ENCODE measurements around the gene GLYATL3.

Gene GLYATL3

DNA sequence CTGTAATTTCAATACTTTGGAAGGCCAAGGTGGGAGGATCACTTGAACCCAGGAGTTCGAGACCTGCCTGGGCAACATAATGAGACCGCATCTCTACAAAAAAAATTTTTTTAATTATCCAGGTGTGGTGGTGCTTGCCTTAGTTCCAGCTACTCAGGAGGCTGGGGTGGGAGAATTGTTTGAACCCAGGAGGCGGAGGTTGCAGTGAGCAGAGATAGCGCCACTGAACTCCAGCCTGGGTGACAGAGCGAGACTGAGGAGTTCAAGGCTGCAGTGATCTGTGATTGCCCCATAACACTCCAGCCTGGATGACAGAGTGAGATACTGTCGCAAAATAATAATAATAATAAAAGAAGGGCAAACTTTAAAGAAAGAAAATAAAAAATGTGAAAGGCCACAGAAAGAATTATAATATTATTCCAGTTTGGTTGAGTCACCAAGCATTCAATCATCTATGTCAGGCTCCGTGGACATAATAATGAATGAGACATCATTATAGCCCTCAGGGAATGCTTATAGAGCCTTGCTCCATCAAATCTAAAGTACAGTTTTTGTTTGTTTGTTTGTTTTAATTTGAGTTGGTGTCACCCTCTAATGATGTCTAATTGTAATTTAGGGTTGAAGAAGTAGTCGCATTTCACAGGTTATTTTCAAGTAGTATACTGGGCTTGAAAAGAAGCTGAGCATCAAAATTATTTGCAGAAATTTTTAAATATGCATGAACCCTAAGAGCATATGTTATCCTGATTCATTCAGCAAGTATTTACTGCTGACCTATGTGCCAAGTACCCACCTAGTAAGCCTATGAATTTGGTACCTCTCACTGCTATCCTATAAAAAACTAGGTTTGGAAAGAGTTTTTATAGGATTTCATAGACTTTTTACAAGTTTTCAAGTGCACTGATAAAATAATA lies 15.1 kb downstream of the GLYATL3 start:
- no peak for DNase-seq

GRCh38 chr6:49515485-49516146 lies 15.9 kb downstream of the GLYATL3 start:
- no peak for DNase-seq

DNA sequence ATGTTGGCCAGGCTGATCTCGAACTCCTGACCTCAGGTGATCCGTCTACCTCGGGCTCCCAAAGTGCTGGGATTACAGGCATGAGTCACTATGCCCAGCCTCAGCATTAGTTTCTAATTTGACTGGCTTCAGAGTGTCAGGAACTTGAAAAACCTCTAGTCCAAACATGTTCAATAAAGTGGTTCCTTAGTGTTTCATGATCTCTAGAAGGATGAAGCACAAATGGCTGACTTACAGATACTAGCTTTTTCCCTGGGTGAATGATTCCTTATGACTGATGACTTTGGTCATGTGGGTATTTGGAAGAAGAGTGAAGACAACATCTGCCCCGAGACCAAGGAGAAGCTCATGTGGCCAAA lies 16.4 kb downstream of the GLYATL3 start:
- DNase-seq, result no peak

GRCh38 chr6:49517919-49518318 lies 18.2 kb downstream of the GLYATL3 start:
- no peak for DNase-seq

DNA sequence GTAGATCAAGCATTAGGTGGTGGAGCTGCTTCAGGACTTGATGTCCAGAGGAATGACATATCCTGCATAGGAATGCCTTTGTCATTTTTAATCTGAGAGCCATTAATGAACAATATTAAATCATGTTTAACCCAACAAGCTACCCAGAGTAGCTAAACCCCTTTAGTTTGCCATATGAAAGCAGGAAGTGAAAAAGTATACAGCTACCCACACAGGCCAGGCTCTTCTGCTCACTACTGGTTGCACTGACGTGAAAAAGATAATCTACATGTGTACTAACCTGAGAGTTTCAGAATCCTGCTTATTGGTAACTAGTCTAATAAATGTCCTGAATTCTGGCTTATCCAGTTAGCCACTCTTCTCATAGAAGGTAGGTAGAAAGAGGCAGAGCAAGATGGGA lies 19.9 kb downstream of the GLYATL3 start:
- DNase-seq, result no peak

- no peak for DNase-seq
These were observed 23.2 kb downstream of the GLYATL3 start for GRCh38 chr6:49522710-49523593.

DNA sequence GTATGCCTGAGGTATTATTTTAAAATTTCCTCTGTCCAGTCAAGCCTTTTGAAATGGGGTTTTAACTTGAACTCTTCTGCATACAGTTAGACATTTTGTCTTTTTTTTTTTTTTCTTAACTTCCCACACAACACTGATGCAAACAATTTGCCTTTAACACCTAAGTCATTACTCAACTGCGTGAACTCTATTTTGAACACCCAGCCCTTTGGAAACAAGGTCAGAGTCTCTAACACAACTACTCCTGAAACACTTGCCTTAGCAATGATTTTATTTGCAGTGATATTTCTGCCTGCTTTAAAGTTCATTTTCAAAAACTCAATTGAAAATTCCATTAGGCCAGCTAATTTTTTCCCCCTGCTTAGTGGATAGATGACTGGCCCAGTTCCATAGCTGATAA lies 24.2 kb downstream of the GLYATL3 start:
- DNase-seq, result no peak

DNA sequence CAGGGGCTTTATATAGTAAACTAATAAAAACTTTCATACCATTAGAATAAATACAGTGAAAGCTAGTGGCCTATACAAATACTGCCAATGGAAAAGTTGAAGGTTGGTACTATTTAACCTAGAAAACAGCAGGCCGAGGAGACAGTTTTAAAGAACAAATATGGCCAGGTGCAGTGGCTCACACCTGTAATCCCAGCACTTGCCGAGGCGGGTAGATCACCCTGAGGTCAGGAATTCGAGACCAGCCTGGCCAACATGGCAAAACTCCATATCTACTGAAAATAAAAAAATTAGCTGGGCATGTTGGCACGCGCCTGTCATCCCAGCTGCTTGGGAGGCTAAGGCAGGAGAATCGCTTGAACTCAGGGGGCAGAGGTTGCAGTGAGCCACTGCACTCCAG lies 24.8 kb downstream of the GLYATL3 start:
- DNase-seq, result no peak

DNA sequence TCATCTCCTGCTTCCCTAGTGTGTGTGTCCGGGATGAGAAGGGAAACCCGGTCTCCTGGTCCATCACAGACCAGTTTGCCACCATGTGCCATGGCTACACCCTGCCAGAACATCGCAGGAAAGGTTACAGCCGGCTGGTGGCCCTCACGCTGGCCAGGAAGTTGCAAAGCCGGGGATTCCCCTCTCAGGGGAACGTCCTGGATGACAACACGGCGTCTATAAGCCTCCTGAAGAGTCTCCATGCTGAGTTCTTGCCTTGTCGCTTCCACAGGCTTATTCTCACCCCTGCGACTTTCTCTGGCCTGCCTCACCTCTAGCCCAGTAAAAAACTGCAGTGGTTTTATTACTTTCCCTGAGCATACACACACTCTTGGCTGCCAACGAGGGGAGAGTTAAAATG lies 26.9 kb downstream of the GLYATL3 start:
- DNase-seq, result no peak

DNA sequence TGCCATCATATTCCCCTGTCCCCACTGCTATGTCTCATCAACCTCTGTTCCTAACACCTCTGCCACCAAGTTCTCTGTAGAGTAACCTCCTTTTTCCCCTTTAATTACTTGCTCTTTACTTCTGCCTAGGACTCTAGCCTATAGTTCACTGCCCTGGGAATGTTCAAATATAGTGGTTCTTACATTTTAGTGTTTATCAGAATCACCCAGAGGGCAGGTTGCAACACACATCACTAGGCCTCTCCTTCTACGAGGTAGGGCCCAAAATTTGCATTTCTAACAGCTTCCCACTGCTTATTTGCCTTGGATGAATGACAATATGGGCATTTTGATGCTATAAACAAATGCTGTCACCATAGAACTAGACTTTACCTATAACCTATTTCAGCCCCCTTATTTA lies 27.6 kb downstream of the GLYATL3 start:
- no peak for DNase-seq

- DNase-seq, result no peak
These were observed 28.8 kb downstream of the GLYATL3 start for GRCh38 chr6:49528571-49528970.

DNA sequence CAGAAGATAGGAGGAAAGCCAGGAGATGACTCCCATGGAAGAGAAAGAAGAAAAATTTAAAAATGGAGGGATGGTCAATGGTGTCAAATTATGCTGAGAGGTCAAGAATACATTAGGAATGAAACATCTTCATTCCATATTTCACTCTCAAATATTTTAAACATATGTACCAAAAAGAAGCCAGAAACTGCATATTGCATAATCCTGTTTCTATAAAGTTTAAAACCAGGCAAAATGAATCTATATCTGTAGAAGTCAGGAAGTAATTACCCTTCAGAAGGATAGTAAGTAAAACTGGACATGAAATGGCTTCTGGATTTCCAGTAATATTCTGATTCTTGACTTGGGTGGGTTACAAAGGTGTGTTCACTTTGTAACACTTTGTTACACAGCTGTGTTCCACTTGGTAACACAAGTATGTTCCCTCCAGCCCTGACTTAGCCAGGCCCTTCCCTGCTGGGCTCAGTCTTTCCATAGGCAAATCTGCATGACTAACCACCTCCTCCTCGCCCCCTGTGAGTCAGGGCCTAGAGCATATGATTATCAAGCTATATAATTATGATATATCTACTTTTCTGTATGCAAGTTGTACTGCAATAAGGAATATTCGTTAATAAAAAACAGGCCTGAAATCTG lies 30.5 kb downstream of the GLYATL3 start:
- no peak for DNase-seq

GRCh38 chr6:49531774-49532569 lies 32.2 kb downstream of the GLYATL3 start:
- DNase-seq, result peak; percentile 63

GRCh38 chr6:49535795-49536194 lies 36.1 kb downstream of the GLYATL3 start:
- no peak for DNase-seq

DNA sequence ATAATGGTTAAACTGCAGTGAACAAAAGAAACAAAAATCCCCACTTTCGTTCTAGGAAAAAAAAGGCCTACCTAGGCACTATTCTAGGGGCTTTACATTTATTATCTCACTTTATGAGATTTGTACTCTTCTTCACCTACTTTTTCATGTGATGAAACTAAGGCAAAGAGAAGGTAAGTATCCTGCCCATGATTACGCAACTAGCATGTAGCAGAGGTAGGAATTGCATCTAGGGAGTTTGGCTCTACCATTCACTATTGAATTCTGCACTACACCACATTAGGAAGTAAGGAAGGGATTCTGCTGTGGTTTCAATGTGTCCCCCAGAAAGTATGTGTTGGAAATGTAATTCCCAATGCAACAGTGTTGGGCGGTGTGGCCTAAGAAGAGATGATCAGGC lies 39.4 kb downstream of the GLYATL3 start:
- DNase-seq, result no peak

- no peak for DNase-seq
These were observed 40.9 kb downstream of the GLYATL3 start for GRCh38 chr6:49540614-49541013.

DNA sequence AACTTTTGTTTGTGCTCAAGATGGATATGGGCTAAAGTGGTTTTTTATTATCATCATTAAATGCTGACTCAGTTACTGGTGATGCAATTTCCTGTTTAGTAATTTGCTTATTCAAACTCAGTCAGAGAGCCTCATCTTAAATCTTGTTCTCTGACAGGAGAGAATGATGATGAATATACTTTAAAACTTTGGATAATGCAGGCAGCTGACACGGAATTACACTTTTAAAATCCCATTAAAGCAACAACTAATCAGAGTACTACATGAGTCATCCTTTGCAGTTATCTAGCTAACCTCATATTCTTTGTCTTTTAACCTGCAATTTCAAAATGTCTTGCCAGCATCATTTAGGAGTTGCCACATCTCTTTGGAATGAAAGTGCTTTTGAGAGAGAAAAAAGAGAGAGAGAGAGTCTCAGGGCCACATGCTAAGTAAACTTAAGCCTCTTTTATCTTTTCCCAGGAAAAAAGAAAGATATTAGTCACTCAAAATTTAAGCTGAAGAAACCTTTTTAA lies 41.5 kb downstream of the GLYATL3 start:
- DNase-seq, result peak; percentile 17

DNA sequence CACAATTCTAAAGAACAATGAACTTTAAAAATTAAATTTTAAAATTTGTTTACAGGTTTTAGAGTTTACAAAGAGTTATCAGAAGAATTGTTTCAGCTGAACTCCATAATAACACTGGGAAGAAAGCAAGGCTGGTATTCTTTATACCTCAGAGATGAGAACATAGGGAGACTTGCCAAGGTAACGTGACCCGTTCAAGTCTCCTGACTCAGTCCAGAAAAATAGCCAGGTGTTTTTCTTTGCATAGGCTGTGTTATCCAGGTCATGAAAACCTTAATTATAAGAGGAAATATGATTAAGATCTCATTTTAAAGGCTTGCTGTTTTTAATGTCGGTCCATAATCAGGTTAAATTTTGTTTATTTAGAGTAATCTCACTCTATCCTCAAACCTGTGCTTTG lies 42.2 kb downstream of the GLYATL3 start:
- peak; percentile 46 for DNase-seq

- no peak for DNase-seq
These were observed 43.5 kb downstream of the GLYATL3 start for GRCh38 chr6:49543087-49543858.

DNA sequence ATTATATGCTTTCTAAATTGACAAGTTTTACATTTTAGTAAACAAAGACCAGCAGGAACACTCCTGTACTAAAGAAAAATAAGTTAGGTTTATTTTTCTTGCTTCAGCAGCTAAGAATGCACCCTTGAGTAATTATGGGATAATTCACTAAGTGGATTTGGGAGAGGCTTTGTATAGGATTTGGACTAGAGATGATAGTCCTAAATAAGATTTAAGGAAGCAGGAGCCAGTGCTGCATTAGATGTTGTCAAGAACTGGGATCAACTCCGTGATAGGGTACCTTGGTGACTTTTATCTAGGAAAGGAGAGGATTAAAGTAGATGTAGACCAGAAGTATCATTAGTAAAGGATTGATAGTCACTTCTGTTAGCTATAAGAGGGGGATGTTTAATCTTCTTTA lies 46.6 kb downstream of the GLYATL3 start:
- DNase-seq, result no peak
